Stimulated activated CD4-positive, alpha-beta T cell treated with anti-CD3 and anti-CD28 coated beads, Interleukin-1b, Interleukin-23, amount 100 ng/mL, for 4 hours (primary cell): ENCODE results near the gene ERRFI1.
A peak's percentile ranks its signal among the peaks of the same experiment; 100 is the strongest.

Source experiments
- DNase-seq, 2 donors: peaks; one replicate each; pipeline ENCODE4 v3.0.0-alpha.2; 2020; ENCODE audit warnings: low read depth in 2 of 2

The ERRFI1 gene

GRCh38 chr1:8019229-8019620, 6.9 kb downstream of the ERRFI1 start:
- DNase-seq, result no peak

- DNase-seq, result no peak
Observed at GRCh38 chr1:8018492-8019228, 7.4 kb downstream of the ERRFI1 start.

- DNase-seq, result no peak
Observed at GRCh38 chr1:8017495-8018197, 8.5 kb downstream of the ERRFI1 start.

GRCh38 chr1:8016895-8017241, 9.2 kb downstream of the ERRFI1 start:
- DNase-seq, result no peak

- DNase-seq, result no peak
Observed at GRCh38 chr1:8016210-8016894, 9.8 kb downstream of the ERRFI1 start.

GRCh38 chr1:8015809-8016165, 10.3 kb downstream of the ERRFI1 start:
- DNase-seq, result no peak

- DNase-seq, result peak in 1 of 2 donors; percentile 32
Observed at GRCh38 chr1:8015036-8015808, 10.9 kb downstream of the ERRFI1 start.

GRCh38 chr1:8014381-8014988, 11.6 kb downstream of the ERRFI1 start:
- no peak for DNase-seq

GRCh38 chr1:8013800-8014199, 12.3 kb downstream of the ERRFI1 start:
- no peak for DNase-seq

- DNase-seq, result no peak
Observed at GRCh38 chr1:8013399-8013798, 12.7 kb downstream of the ERRFI1 start.

GRCh38 chr1:8012955-8013354, 13.2 kb downstream of the ERRFI1 start:
- DNase-seq, result no peak

- no peak for DNase-seq
Observed at GRCh38 chr1:8011923-8012858, 13.9 kb downstream of the ERRFI1 start.

GRCh38 chr1:8011016-8011415, 15.1 kb downstream of the ERRFI1 start:
- DNase-seq, result no peak

- DNase-seq, result no peak
Observed at GRCh38 chr1:8010080-8010664, 15.9 kb downstream of the ERRFI1 start.

- no peak for DNase-seq
Observed at GRCh38 chr1:8009043-8010002, 16.8 kb downstream of the ERRFI1 start.

- DNase-seq, result no peak
Observed at GRCh38 chr1:8006037-8006963, 19.8 kb downstream of the ERRFI1 start.

- DNase-seq, result no peak
Observed at GRCh38 chr1:8004803-8005573, 21.1 kb downstream of the ERRFI1 start.
